HK-2 (cell line): ENCODE results near the gene TAS2R3.

Source experiments
- DNase-seq: peaks from one replicate; pipeline ENCODE4 v3.0.0-alpha.2; 2018; ENCODE audit not compliant: unreplicated experiment

Gene TAS2R3

GRCh38 chr7:141785706-141786552, 22.0 kb downstream of the TAS2R3 start:
- DNase-seq = no peak

- no peak for DNase-seq
Measured at GRCh38 chr7:141788296-141788695, 24.4 kb downstream of the TAS2R3 start.

- DNase-seq = no peak
Measured at GRCh38 chr7:141789917-141790316, 26.0 kb downstream of the TAS2R3 start, which contains the start of gene TAS2R5. Gene TAS2R5, plus strand, starts transcription at chr7:141790217. Its CDS starts 145 bp downstream, at chr7:141790362.

DNA sequence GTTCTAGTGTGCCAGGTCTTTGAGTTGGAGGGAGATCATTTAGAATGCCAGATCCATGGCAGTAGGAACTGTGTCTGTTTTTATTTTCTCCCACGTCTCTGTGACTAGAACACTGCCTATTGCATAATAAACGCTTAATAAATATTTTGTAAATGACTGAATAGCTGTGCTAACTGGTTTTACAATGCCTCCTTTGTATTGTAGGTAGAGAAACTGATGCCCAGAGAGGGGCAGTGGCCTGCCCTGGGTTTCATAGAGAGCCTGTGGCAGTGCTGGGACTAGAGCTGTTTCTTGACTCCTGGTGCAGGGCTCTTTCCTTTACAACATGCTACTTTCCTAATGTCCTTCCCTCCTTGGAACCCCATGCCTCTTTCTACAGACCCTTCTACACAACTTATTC, 28.6 kb downstream of the TAS2R3 start:
- DNase-seq = no peak
